ENCODE measurements around the gene FAM53A.

DNA sequence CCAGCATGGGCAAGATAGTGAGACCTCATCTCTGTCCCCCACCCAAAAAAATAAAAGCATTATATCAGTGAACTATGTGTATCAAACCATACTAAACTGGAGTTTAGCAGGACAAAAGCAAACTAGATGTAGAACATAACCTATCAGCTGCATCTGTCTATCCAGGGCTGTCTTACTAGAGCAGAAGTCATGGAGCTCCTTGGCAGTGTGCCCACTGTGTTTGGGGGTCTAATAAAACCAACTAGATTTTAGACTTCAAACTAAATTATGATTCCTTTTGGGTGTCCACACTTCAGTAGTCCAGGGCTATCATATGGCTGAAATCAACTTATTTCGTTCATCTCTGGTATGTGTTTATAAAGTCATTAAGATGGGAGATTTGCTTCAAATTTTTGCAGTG lies 19.8 kb upstream of the FAM53A start:
- TF ChIP-seq POLR2A (IDR thresholded peaks at IDR 0.05; ENCODE audit: low read length) = no peak
- TF ChIP-seq GATA1 (IDR thresholded peaks at IDR 0.05; ENCODE audit: low read depth, low read length) = no peak

Data from erythroblast (primary cell).